DOHH2 (cell line): Measurements from ENCODE around the gene TIGD3.
"Not testable (repeated sequence)": the region's sequence is repeated elsewhere in the genome, so short reads cannot be mapped to it uniquely, and the experiment has no call there.

Source experiments
- H3F3A ChIP-seq: fragments of 200-600 bp; sonication (generic), shearing (Covaris generic); 2 replicates; pipeline ENCODE4 v1.6.0; 2016; ENCODE audit warnings: antibody characterized with exemption, mild to moderate bottlenecking; ENCODE audit not compliant: control insufficient read depth, insufficient read depth
- H3K27ac ChIP-seq: fragments of 200-600 bp; sonication (generic); 2 replicates; pipeline ENCODE4 v1.5.1; 2014; ENCODE audit warnings: low read depth, mild to moderate bottlenecking, low read length, moderate library complexity
- H3K27me3 ChIP-seq: fragments of 200-600 bp; sonication (generic); 2 replicates; pipeline ENCODE4 v1.6.1; 2014; ENCODE audit warnings: mild to moderate bottlenecking, low read length, mixed read lengths; ENCODE audit not compliant: control insufficient read depth
- H3K36me3 ChIP-seq: fragments of 200-600 bp; sonication (generic); 2 replicates; pipeline ENCODE4 v1.6.1; 2014; ENCODE audit warnings: mild to moderate bottlenecking, low read length, moderate library complexity, mixed read lengths; ENCODE audit not compliant: control insufficient read depth
- H3K4me1 ChIP-seq: fragments of 200-600 bp; sonication (generic); 2 replicates; pipeline ENCODE4 v1.6.1; 2014; ENCODE audit warnings: mild to moderate bottlenecking, low read length, mixed read lengths; ENCODE audit not compliant: control insufficient read depth
- H3K4me2 ChIP-seq: fragments of 200-600 bp; sonication (generic); 2 replicates; pipeline ENCODE4 v1.6.0; 2014; ENCODE audit warnings: mild to moderate bottlenecking, low read length, moderate library complexity
- H3K4me3 ChIP-seq: fragments of 200-600 bp; sonication (generic); 2 replicates; pipeline ENCODE4 v1.5.1; 2014; ENCODE audit warnings: mild to moderate bottlenecking, low read length, mixed read lengths
- H3K79me2 ChIP-seq: fragments of 200-600 bp; sonication (generic); 2 replicates; pipeline ENCODE4 v1.6.1; 2014; ENCODE audit warnings: mild to moderate bottlenecking, low read length, mixed read lengths; ENCODE audit not compliant: control insufficient read depth
- H3K9me2 ChIP-seq: fragments of 200-600 bp; sonication (generic); replicated peaks from 2 replicates; pipeline ENCODE4 v1.6.1; 2014; ENCODE audit warnings: mild to moderate bottlenecking, low read length, mixed read lengths; ENCODE audit not compliant: control insufficient read depth
- H3K9me3 ChIP-seq: fragments of 200-600 bp; sonication (generic); 2 replicates; pipeline ENCODE4 v1.6.1; 2014; ENCODE audit warnings: antibody characterized with exemption, low read length, mixed read lengths; ENCODE audit not compliant: control insufficient read depth, insufficient read depth
- H4K20me1 ChIP-seq: fragments of 200-600 bp; sonication (generic); 2 replicates; pipeline ENCODE4 v1.6.0; 2014; ENCODE audit warnings: low read depth, mild to moderate bottlenecking, antibody characterized with exemption, low read length, moderate library complexity; ENCODE audit not compliant: control insufficient read depth, insufficient read depth
- EZH2phosphoT487 ChIP-seq: fragments of 200-600 bp; sonication (generic); IDR thresholded peaks from 2 replicates; pipeline ENCODE4 v1.6.1; 2017; ENCODE audit warnings: borderline replicate concordance, mild to moderate bottlenecking, antibody characterized with exemption, low read length, moderate library complexity, mixed read lengths
- TF ChIP-seq, protein P1 (sequence below): fragments of 200-600 bp; sonication (generic); IDR thresholded peaks from one replicate; pipeline ENCODE4 v1.5.1; 2014; ENCODE audit warnings: antibody characterized with exemption, mild to moderate bottlenecking, low read depth, low read length; ENCODE audit not compliant: poor library complexity, severe bottlenecking

TIGD3 gene

GRCh38 chr11:65330544-65330943 is 24.0 kb upstream of the TIGD3 start:
- Histone ChIP-seq H3K4me3 (no peak overlapping the region), H3K27ac (no peak overlapping the region), H3K9me2 (no peaks in the 10 kb centered on the region), H3K4me1 (peaks cover 30% of the 10 kb centered on the region), H3F3A (peaks cover 13% of the 10 kb centered on the region), H3K79me2 (peaks cover 19% of the 10 kb centered on the region), H3K27me3 (no peaks in the 10 kb centered on the region), H3K4me2 (no peak overlapping the region), H3K9me3 (no peaks in the 10 kb centered on the region), H4K20me1 (peaks cover 9% of the 10 kb centered on the region; the same call in 1 of the 2 replicates), H3K36me3 (peaks cover 10% of the 10 kb centered on the region)
- TF ChIP-seq, protein P1, sequence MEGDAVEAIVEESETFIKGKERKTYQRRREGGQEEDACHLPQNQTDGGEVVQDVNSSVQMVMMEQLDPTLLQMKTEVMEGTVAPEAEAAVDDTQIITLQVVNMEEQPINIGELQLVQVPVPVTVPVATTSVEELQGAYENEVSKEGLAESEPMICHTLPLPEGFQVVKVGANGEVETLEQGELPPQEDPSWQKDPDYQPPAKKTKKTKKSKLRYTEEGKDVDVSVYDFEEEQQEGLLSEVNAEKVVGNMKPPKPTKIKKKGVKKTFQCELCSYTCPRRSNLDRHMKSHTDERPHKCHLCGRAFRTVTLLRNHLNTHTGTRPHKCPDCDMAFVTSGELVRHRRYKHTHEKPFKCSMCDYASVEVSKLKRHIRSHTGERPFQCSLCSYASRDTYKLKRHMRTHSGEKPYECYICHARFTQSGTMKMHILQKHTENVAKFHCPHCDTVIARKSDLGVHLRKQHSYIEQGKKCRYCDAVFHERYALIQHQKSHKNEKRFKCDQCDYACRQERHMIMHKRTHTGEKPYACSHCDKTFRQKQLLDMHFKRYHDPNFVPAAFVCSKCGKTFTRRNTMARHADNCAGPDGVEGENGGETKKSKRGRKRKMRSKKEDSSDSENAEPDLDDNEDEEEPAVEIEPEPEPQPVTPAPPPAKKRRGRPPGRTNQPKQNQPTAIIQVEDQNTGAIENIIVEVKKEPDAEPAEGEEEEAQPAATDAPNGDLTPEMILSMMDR = no peak
- TF ChIP-seq EZH2phosphoT487 = no peak

DNA sequence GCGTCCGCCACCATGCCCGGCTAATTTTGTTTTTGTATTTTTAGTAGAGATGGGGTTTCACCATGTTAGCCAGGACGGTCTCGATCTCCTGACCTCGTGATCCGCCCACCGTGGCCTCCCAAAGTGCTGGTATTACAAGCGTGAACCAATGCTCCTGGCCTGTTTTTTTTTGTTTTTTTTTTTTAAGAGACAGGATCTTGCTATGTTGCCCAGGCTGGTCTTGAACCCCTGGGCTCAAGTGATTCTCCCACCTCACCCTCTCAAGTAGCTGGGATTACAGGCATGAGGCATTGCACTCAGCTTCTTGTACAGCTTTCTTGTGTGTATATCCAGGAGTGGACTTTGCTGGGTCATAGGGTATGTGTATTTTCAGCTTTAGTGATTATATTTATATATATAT is 22.0 kb upstream of the TIGD3 start:
- H3K79me2 ChIP-seq = peaks cover 38% of the 10 kb centered on the region
- H3K9me2 ChIP-seq, H3K9me3 ChIP-seq, H3K27me3 ChIP-seq, H3K27ac ChIP-seq, H3K4me2 ChIP-seq, H3K4me3 ChIP-seq: not testable (repeated sequence)
- peaks cover 14% of the 10 kb centered on the region; the same call in 1 of the 2 replicates for H4K20me1 ChIP-seq
- H3F3A ChIP-seq = peaks cover 13% of the 10 kb centered on the region
- H3K4me1 ChIP-seq = peaks cover 30% of the 10 kb centered on the region
- H3K36me3 ChIP-seq = peaks cover 20% of the 10 kb centered on the region

GRCh38 chr11:65334696-65335295 is 19.8 kb upstream of the TIGD3 start:
- H3K9me3 ChIP-seq = no peaks in the 10 kb centered on the region
- peaks cover 14% of the 10 kb centered on the region; the same call in 1 of the 2 replicates for H4K20me1 ChIP-seq
- peaks cover 61% of the 10 kb centered on the region for H3K79me2 ChIP-seq

DNA sequence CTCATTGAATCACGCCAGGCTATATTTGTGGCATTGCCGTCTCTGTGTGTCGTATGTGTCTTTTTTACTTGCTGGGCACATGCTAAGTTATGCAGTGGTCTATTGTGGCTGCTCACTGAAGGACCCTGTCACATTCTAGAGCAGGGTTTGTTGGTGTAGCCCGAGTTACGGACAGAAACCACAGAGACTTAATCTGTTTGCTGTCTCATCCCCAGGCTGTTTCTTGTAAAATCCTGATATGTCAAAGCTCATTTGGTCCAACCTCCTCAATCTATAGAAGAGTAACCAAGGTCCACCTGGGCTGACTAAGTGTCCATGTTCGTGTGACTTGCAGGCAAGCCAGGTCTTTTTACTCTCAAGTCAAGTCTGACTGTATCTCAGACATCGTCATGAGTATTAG is 15.9 kb upstream of the TIGD3 start:
- Histone ChIP-seq H3K9me2 (no peaks in the 10 kb centered on the region), H4K20me1 (peaks cover 14% of the 10 kb centered on the region; the same call in 1 of the 2 replicates), H3K4me3 (no peak overlapping the region), H3K27me3 (no peaks in the 10 kb centered on the region), H3K9me3 (no peaks in the 10 kb centered on the region), H3K27ac (no peak overlapping the region), H3F3A (no peaks in the 10 kb centered on the region), H3K4me2 (no peak overlapping the region), H3K4me1 (peaks cover 12% of the 10 kb centered on the region), H3K36me3 (peaks cover 72% of the 10 kb centered on the region), H3K79me2 (peaks cover 68% of the 10 kb centered on the region)
- TF ChIP-seq, protein P1 = no peak
- TF ChIP-seq EZH2phosphoT487 = no peak

More at GRCh38 chr11:65334696-65335295, 19.8 kb upstream of the TIGD3 start:
- Histone ChIP-seq H3K27ac (peak overlapping the region; percentile 48; the same call in 1 of the 2 replicates), H3K9me2 (no peaks in the 10 kb centered on the region), H3K4me2 (peak overlapping the region; percentile 70), H3K4me1 (peaks cover 19% of the 10 kb centered on the region), H3K27me3 (no peaks in the 10 kb centered on the region), H3K4me3 (peak overlapping the region; percentile 93), H3F3A (peaks cover 10% of the 10 kb centered on the region), H3K36me3 (peaks cover 36% of the 10 kb centered on the region)
- TF ChIP-seq, protein P1 = no peak
- TF ChIP-seq EZH2phosphoT487 = no peak
